Mesenteric fat pad (tissue), 1 donor: ENCODE results near the gene COLGALT1. TPM values are rescaled to one million over a fixed set of nuclear protein-coding genes. Genes with fewer than 3 reads are reported as not detected.
"Not testable (repeated sequence)": the region's sequence is repeated elsewhere in the genome, so short reads cannot be mapped to it uniquely, and the experiment has no call there.

Experiments used
- DNase-seq: peaks from one replicate; pipeline ENCODE4 v3.0.0-alpha.2; 2020; ENCODE audit warnings: low spot score
- long read RNA-seq: library from polyadenylated mRNA; unstranded; transcript quantifications from one replicate; pipeline ENCODE4 v2.0.0, GENCODE V29; 2020
- total RNA-seq: library from RNA; stranded (reverse); fragmentation: NEBNext Ultra II Directional; extraction: Animal tissue kit (Norgen Biotek cat#: 25700); gene quantifications from one replicate; pipeline ENCODE4 v1.2.1, GENCODE V29; 2021
- donor health status: DM: yes; HTN: yes; CAD: no.

Gene COLGALT1
- total RNA-seq = 117 TPM
- long read RNA-seq, transcript COLGALT1-202 (2 exons, 2,941 nt) = major isoform, 21 of 97 reads
- long read RNA-seq, transcript COLGALT1-201 (12 exons, 3,704 nt) = minor isoform, 6 of 97 reads
- long read RNA-seq, partial matches to known transcripts = 41 of 97 reads
- long read RNA-seq, other reads (novel, unspliced or antisense) = 29 of 97 reads

DNA sequence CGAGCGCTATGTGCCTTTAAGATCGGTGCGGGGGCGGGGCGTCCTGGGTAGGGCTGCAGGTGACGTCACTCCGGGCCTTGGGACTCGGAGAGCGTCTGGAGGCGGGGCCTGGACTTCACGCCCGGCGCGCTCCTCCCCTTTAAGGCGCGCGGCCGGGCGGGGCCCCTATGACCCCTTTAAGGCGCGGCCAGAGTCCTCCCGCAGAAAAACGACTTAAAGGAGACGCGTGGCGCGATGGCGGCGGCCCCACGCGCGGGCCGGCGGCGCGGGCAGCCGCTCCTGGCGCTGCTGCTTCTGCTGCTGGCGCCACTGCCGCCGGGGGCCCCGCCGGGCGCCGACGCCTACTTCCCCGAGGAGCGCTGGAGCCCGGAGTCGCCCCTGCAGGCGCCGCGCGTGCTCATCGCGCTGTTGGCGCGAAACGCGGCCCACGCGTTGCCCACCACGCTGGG lies at the start of gene COLGALT1:
Gene COLGALT1 (plus strand): TSS at position 170 of the 449 bp plus-strand sequence. CDS start 65 bp downstream, at position 235.
- peak; percentile 99 for DNase-seq

DNA sequence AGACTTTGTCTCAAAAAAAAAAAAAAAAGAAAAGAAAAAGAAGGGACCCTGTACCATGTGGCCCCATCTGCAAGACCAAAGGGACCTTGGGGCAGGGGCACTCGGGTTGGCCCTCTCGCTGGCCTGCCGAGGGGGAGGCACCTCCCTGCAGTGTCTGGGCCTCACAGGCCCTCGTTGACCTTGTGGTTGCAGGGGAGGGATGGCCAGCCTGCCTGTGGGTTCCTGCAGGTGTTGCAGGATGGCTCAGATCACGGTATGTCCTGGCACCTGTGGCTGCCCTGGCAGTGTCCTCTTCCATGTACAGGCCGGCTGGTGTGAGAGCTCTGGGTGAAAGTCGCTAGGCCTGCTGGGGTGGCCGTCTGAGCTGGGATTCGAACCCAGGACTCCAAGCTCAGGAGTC lies 48.7 kb upstream of the COLGALT1 start:
- DNase-seq = no peak

DNA sequence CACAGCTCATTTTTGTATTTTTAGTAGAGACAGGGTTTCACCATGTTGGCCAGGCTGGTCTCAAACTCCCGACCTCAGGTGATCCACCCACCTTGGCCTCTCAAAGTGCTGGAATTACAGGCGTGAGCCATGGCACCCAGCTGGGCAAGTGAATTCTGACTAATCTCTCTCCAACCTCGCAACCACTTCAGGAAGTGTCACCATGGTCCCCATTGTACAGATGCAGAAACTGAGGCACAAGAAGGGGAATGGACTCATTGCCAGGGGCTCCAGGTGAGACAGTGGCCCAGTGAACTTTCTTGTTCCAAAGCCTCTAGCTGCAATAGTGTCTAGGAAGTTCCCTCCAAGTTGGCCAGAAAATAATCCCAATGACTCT lies 46.9 kb upstream of the COLGALT1 start:
- DNase-seq = not testable (repeated sequence)

DNA sequence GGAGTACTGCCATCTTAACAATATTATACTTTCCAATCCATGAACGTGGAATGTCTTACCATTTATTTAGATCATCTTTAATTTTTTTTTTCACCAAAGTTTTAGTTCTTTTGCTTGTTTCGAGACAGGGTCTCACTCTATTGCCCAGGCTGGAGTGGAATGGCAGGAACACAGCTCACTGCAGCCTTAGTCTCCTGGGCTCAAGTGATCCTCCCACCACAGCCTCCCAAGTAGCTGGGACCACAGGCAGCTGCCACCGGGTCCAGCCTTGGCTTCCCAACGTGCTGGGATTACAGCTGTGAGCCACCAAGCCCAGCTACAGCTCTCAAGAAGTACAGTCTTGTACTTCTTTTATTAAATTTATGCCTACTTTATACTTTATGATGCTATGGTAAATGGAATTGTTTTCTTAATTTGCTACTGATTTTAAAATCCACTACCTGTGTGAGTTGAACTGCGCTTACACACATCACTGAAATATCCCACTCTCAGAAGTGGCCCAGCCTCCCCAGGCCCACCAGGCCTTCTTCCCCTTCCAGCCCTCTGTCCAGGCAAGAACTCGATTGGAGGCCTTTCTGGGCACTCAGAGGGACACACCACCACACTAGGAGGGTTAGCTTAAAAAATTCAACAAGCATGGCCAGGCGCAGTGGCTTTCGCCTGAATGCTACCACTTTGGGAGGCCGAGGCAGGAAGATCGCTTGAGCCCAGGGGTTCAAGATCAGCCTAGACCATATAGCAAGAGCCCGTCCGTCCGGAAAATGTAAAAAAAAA lies 45.0 kb upstream of the COLGALT1 start:
- no peak for DNase-seq

DNA sequence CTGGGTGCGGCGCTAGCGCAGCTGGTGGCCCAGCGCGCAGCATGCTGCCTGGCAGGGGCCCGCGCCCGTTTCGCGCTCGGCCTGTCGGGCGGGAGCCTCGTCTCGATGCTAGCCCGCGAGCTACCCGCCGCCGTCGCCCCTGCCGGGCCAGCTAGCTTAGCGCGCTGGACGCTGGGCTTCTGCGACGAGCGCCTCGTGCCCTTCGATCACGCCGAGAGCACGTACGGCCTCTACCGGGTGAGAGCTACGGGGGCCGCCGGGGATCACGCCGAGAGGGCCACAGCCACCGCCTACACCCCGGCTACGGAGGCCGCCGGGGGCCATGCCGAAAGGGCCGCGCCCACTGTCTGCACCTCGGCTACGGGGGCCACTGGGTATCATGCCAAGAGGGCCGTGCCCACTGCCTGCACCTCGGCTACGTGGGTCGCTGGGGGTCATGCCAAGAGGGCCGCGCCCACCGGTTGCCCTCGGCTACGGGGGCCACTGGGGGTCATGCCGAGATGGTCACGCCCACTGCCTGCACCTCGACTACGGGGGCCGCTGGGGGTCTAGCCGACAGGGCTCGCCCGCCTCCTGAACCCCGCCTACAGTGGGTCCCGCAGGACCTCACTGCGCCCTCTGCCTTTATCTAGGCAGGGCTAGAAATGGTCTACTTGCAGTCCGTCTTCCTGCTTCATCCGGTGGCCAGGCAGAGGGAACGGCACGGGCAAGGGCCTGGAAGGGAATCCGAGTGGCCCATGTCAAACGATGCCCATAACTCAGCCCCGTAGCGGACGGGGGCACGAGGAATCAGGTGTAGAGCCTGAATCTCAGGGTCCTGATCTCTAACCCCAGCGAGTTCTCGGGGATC lies 43.5 kb upstream of the COLGALT1 start:
- DNase-seq = peak; percentile 96

DNA sequence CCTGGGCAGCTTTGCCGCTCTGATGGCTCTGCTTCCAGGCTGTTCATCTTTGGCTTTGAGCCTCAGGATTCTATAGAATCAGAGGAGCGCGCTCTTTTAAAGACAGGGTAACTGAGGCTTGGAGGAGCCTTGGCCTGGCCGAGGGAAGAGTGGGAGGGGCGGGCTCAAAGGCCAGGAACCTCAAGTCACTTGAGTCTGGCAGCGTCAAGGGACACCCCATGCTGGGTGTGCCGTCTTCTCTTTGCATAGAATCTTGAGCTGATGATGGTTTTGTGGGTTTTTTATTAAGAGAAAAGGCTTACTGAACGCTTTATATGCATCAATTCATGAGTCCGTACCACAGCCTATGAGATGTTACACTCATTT lies 42.9 kb upstream of the COLGALT1 start:
- DNase-seq = no peak

DNA sequence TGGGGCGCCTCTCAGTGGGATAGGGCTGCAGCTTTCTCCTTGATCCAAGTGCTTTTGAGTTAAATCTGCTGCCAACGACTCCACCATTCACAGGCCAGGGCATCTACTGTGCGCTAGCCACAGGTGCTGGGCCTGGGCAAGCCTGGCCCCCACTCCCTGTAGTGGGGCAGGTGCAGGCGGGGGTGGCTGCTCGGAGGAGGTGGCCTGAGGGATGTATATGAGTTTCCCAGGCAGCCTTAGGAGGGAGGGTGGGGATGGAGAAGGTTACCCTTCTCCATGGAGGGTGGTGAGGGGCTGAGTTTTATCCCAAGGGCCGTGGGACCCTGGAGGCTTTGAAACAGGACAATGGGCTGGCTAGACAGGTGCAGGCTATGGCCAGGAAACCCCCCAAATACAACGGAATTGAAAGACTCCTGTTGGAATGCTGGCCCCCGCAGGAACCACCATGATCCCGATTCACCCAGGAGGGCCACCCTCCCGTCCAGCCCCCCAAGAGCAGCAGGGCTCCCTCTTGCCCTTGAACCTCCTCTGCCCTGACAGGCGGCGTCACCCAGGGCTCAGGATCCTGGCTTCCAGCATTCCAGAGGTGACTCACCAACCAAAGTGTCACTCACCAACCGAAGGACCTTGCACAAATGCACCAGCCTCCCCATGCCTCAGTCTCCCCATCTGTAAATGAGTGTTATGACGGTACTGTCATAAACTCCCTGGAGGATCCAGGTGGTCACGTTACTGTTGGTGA lies 39.9 kb upstream of the COLGALT1 start:
- no peak for DNase-seq

DNA sequence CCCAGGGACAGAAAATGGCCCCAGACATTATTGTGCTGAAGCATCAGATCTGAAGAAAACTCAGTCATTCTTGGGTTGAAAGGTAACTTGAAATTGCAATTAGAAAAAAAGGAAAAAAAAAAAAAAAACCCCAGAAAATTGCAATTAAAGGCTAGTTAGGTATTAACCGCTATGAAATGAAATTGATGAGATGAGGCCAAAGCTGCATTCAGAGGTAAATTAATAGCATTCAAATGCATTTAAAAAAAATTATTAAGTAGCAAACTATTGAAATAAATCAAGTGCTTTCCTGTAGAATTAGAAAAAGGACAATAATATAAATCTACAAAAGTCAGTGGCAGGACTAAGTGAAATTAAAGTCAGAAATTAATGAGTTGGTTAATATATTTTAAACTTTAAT lies 37.6 kb upstream of the COLGALT1 start:
- DNase-seq = no peak

DNA sequence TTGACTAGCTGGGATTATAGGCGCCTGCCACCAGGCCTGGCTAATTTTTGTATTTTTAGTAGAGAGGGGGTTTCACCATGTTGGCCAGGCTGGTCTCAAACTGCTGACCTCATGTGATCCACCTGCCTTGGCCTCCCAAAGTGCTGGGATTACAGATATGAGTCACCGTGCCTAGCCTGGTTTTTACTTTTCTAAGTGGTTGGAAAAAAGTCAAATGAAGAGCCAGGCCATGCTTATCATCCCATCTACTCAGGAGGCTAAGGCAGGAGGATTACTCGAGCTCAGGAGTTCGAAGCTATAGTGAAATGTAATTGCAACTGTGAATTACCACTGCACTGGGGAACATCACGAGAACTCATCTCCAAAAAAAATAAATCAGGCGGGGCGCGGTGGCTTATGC lies 36.8 kb upstream of the COLGALT1 start:
- DNase-seq = not testable (repeated sequence)

DNA sequence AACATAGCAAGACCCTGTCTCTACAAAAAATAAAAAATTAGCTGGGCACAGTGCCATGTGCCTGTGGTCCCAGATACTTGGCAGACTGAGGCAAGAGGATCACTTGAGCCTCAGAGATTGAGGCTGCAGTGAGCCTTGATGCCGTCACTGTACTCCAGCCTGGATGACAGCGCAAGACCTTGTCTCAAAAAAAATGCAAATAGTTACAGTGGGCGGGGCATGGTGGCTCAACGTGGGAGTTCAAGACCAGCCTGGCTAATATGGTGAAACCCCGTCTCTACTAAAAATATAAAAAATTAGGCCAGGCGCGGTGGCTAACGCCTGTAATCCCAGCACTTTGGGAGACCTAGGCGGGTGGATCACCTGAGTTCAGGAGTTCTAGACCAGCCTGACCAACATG lies 35.5 kb upstream of the COLGALT1 start:
- no peak for DNase-seq

DNA sequence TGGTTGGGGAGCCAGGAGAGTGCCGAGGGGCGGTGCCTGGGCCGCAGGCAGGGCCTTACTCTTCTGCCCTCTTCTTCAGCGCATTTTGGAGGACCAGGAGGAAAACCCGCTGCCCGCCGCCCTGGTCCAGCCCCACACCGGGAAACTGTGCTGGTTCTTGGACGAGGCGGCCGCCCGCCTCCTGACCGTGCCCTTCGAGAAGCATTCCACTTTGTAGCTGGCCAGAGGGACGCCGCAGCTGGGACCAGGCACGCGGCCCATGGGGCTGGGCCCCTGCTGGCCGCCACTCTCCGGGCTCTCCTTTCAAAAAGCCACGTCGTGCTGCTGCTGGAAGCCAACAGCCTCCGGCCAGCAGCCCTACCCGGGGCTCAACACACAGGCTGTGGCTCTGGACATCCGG lies 34.6 kb upstream of the COLGALT1 start:
- no peak for DNase-seq

DNA sequence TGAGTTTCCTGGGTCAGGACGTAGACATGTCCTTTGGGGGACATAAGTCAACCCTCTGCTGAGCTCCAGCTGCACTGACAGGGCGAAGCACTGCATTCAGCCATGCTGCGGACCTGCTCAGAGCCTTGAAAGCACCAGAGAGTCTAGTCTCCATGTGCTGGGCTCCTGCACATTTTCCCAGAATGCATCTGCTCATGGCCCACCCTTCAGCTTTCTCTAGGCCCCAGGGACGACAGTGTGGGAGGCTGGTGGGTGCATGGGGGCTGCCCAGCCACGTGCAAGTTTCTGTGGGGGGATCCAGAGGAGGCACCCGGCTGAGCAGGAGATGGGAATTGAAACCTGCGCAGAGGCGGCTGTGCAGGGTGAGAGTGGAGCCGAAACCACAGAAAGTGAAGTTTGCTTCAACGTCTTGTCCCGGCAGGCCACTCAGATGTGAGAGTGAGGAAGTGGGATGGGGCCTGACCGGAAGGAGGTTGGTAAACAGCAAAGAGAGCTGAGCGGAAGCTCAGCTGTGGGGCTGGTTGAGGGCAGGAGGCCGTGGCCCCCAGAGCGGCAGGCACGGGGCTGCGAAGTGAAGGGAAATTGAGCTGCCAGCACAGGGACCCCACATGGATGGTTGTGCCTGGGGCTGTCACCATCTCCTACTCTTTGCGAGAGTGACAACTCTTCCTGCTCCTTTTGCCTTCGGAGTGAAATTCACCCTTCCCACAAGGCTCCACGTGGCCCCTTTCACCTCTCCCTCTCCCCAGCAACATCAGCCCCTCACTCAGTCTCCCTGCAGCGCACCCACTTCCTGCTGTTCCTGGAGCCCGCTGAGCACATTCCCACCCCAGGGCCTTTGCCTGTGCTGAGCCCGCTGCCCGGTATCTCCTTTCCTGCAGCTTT lies 32.2 kb upstream of the COLGALT1 start:
- no peak for DNase-seq

DNA sequence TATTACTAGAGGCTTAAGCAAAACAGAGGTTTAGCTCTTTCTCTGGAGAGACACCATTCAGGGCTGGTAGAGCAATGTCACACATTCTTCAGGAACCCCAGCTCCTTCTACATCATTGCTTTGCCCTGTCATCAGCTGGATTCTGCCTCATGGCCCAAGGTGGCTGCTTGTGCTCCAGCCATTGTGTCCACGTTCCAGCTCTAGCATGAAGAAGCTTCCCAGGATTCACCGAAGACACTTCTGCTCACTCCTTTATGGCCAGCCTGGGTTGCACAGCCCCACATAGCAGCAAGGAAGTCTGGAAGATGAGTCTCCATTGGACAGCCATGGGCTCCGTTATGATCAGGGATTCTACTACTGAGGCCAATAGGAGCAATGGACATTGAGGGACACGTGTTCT lies 30.8 kb upstream of the COLGALT1 start:
- DNase-seq = no peak

DNA sequence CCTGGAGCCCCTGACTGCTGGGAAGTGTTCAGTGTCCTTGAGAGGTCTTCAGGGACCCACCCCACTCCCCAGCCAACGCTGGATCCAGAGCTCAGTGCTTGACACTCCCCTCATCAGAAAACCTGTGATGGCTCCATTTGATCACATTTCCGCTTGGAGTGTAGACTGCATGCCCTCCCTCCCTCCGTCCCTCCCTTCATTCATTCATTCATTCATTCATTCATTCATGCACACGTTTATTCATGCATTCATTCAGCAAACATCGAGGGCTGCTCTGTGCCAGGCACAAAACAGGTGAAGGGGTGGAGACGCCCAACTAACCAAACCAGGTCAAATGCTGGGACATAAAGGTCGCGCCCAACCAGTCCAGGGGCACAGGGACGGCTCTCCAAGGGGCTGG lies 30.3 kb upstream of the COLGALT1 start:
- DNase-seq = no peak

DNA sequence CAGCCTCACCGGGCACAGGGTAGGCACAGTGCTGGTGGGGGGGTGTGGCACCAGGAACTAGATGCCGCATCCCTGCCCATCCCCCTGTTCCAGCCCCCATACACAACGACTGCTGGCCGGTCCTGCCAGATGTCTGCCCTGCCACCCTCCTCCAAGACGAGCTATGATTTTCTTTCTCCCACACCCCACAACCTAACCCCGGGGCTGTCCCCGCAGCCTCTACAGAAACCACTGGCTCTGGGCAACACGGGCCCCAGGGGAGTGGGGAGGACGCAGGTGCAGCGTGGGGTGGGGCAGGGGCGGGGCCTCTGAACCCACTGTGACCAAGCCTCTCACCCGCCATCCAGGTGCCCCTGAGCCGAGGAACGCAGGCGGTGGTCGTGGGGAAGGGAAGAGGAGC lies 28.5 kb upstream of the COLGALT1 start:
- DNase-seq = no peak

DNA sequence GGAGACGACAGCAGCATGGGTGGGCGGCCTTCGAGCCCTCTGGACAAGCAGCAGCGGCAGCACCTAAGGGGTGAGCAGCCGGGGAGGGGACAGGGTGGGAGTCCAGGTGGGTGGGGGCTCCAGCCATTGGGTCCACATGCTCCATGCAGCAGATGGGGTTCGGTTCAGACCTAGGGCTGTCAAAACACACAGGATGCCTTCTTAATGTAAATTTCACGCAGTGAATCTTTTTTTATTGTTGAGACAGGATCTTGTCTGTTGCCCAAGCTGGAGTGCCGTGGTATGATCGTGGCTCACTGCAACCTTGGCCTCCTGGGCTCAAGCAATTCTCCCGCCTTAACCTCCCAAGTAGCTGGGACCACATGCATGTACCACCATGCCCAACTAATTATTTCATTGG lies 28.1 kb upstream of the COLGALT1 start:
- DNase-seq = no peak

DNA sequence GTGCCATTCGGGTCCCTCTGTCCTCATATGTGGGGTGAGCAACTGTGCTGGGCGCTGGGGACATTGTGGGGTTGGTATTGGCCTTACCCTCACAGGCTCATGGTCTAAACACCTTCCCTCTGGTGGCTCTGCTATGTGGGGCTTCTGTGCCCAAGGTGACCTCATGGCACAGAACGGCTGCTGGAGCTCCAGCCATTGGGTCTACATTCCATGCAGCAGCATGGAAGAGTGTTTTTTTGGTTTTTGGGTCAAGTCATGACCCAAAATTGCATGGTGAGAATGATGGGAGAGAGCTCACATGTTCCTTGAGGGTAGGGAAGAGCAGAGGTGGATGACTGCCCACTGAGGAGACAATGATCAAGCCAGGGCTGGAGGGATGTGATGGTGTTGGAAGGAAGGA lies 26.8 kb upstream of the COLGALT1 start:
- no peak for DNase-seq

DNA sequence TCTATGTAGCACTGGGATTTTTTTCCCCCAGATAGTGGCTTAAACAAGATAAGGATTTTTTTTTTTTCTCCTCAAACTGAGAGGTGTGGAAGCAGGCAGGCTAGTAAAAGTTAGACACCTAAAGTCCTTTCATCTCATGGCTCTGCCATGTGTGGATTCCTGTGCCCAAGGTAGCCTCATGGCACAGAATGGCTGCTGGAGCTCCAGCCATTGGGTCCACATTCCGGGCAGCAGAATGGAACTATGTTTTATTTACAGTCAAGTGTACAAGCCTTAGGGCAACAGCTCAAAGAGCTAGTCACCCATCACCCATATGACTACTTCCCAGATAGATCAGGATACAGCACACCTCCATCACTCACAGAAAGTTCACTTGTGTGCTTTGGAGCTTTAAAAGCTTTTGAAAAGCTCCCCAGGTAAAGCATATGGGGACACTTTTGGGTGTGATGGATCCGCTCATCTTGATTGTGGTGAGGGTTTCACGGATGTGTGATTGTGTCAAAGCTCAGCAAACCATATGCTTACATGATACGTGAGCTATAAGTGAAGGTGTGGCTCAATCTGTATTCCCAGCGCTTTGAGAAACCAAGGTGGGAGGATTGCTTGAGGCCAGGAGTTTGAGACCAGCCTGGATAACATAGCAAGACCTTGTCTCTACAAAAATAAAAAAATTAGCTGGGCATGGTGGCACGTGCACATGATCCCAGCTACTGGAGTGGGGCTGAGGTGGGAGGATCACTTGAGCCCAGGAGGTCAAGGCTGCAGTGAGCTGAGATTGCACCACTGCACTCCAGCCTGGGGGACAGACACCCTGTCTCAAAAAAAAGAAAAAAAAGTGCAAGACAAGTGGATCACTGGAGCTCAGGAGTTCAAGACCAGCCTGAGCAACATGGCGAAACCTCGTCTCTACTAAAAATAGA lies 25.9 kb upstream of the COLGALT1 start:
- DNase-seq = no peak

DNA sequence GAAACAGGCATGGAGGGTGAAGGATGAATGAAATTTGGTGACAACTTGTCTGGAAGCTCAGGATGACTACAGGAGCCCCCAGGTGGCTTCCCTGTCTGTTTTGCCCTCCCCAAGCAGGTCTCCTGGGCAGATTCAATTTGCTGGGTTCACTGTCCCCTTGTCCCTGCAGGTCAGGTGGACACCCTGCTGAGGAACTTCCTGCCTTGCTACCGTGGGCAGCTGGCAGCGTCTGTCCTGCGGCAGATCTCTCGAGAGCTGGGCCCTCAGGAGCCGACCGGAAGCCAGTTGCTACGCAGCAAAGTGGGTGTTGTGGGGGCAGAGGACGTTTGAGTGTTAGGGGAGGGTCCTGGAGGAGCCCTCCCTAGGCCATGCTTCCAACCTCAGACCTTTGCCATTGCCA lies 24.9 kb upstream of the COLGALT1 start:
- DNase-seq = no peak
